ENCODE measurements around the gene GSTA2. TPM values are rescaled to one million over a fixed set of nuclear protein-coding genes. Genes with fewer than 3 reads are reported as not detected.
"Not testable (repeated sequence)": the region's sequence is repeated elsewhere in the genome, so short reads cannot be mapped to it uniquely, and the experiment has no call there.

GSTA2 gene
- total and polyA plus RNA-seq, 2 of the 13 experiments (the other 11 are each of a cell fraction or from before 2014, with no cell fraction given): 0.75 to 13.7 TPM

GRCh38 chr6:52786249-52786956 lies 23.1 kb upstream of the GSTA2 start (continued):
- 0 out of 2 replicates have a peak, but pooled peaks have one; percentile 39 for TF ChIP-seq ZNF318 (CRISPR knock-in tag; IDR thresholded peaks at IDR 0.05)
- no peak for TF ChIP-seq GATAD2A (CRISPR knock-in tag; IDR thresholded peaks at IDR 0.05)

- H3K4me3 ChIP-seq (replicated peaks in 1 of 3; ENCODE audit: insufficient read depth in 1 of 3, low read depth in 2 of 3, low read length in 3 of 3); H3K4me2 ChIP-seq (ENCODE audit: low read depth, low read length); BruUV-seq (replicated peaks); H4K20me1 ChIP-seq (ENCODE audit: insufficient read depth, low read length); H3K79me2 ChIP-seq (ENCODE audit: insufficient read depth, low read length); H2AFZ ChIP-seq (ENCODE audit: low read length); CTCF ChIA-PET (ENCODE audit: low intra/inter-chr PET ratio, low total read pairs); H3K9ac ChIP-seq (ENCODE audit: insufficient read depth, low read depth, low read length); H3K27ac ChIP-seq (ENCODE audit: extremely low read length, insufficient read depth, low read length); intact Hi-C loops (cut with micrococcal nuclease; ENCODE audit: unreplicated experiment); in situ Hi-C loops (cut with HindIII; ENCODE audit: extremely low pct_ligation_motif_present, low pct_unique_long_range_greater_than_20kb); H3K36me3 ChIP-seq (replicated peaks in 1 of 2; ENCODE audit: control insufficient read depth in 1 of 2, insufficient read depth in 2 of 2, low read length in 2 of 2); H3K27me3 ChIP-seq (ENCODE audit: control insufficient read depth in 1 of 2, insufficient read depth in 2 of 2, low read length in 2 of 2); H3K9me3 ChIP-seq (ENCODE audit: low read length); TF ChIP-seq FOXP1, SOX13, FOXA1 (IDR thresholded peaks at IDR 0.05): not testable (repeated sequence)
- DNase-seq (ENCODE audit: low spot score) (peak; percentile 66), FAIRE-seq (peak; percentile 4), ATAC-seq (peak; percentile 78)
- POLR2A ChIA-PET: interaction anchor here (0.6 to 0.8 kb wide), 2 partner anchors 57 to 375 kb away, joined by 3 read pairs; no protein-coding TSS in a partner anchor
- H3K4me1 ChIP-seq (ENCODE audit: insufficient read depth, low read length): peaks cover 56% of the 10 kb centered on the region
- WGBS (ENCODE audit: low lambda C conversion rate): 23% methylated on average over 3 of the region's 3 CpGs
- TF ChIP-seq SOX5 (CRISPR knock-in tag; IDR thresholded peaks at IDR 0.05; ENCODE audit: borderline replicate concordance) (peak; percentile 61; the same call in 1 of the 2 replicates), KAT8 (CRISPR knock-in tag; IDR thresholded peaks at IDR 0.05) (peak; percentile 17; the same call in 1 of the 2 replicates), FOXP1 (CRISPR knock-in tag; IDR thresholded peaks at IDR 0.05) (peak; percentile 31; the same call in 1 of the 2 replicates), ZNF614 (CRISPR knock-in tag; IDR thresholded peaks at IDR 0.05; ENCODE audit: borderline replicate concordance) (peak; percentile 34; the same call in 1 of the 2 replicates), ZFY (CRISPR knock-in tag; IDR thresholded peaks at IDR 0.05) (peak; percentile 59), BCL6 (CRISPR knock-in tag; IDR thresholded peaks at IDR 0.05) (0 out of 2 replicates have a peak, but pooled peaks have one; percentile 36), TEAD3 (CRISPR knock-in tag; optimal IDR thresholded peaks at IDR 0.05; ENCODE audit: borderline replicate concordance) (peak; percentile 17), SOX13 (CRISPR knock-in tag; conservative IDR thresholded peaks at IDR 0.05 in 1 of 2, IDR thresholded peaks at IDR 0.05 in 1 of 2) (peak in 1 of 2 experiments; percentile 61; a peak in 1 of 4 replicates), MIER3 (CRISPR knock-in tag; IDR thresholded peaks at IDR 0.05; ENCODE audit: borderline replicate concordance) (0 out of 2 replicates have a peak, but pooled peaks have one; percentile 29), FOXA1 (CRISPR knock-in tag; IDR thresholded peaks at IDR 0.05) (0 out of 2 replicates have a peak, but pooled peaks have one; percentile 33)
- TF ChIP-seq, protein P1, sequence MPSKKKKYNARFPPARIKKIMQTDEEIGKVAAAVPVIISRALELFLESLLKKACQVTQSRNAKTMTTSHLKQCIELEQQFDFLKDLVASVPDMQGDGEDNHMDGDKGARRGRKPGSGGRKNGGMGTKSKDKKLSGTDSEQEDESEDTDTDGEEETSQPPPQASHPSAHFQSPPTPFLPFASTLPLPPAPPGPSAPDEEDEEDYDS (CRISPR knock-in tag; IDR thresholded peaks at IDR 0.05): 0 out of 2 replicates have a peak, but pooled peaks have one; percentile 11
Measured at GRCh38 chr6:52782696-52783274, 19.5 kb upstream of the GSTA2 start.
